GM12878 (cell line): Measurements from ENCODE around the gene NOP14. TPM values are rescaled to one million over a fixed set of nuclear protein-coding genes. Genes with fewer than 3 reads are reported as not detected.

Source experiments
- ATAC-seq: fragments of 200-7000 bp; cut with Tn5 transposase; 3 replicates; pipeline ENCODE4 v1.9.1; 2020; ENCODE audit warnings: mild to moderate bottlenecking, moderate library complexity
- BruUV-seq: library from RNA; stranded (reverse); fragments of 400-500 nt; replicated peaks from 2 replicates; lab custom pipeline; 2021; lab: Mats Ljungman, UMichigan
- CTCF ChIA-PET: fragments of 300-600 bp; sonication (Branson Sonifier 250); formaldehyde crosslinking; extraction: SDS; loops from one replicate; lab custom pipeline; 2021; ENCODE audit warnings: inconsistent platforms; lab: Yijun Ruan, JAX
- POLR2A ChIA-PET: fragments of 350-600 bp; formaldehyde crosslinking; extraction: SDS; loops from one replicate; lab custom pipeline; 2021; ENCODE audit warnings: inconsistent platforms; lab: Charles Lee
- RAD21 ChIA-PET: fragments of 300-600 bp; sonication (Branson Sonifier 250); formaldehyde crosslinking; loops from one replicate; lab custom pipeline; 2023; ENCODE audit warnings: antibody characterized with exemption; ENCODE audit not compliant: unreplicated experiment; lab: Charles Lee
- SMC1A ChIA-PET: fragments of 300-600 bp; sonication (Branson Sonifier 250); formaldehyde crosslinking; loops from one replicate; lab custom pipeline; 2023; ENCODE audit not compliant: unreplicated experiment, uncharacterized antibody; lab: Charles Lee
- DNase-seq: peaks from one replicate; pipeline ENCODE4 v3.0.0-alpha.2; 2011; ENCODE audit warnings: low read depth, low spot score
- FAIRE-seq: peaks from 3 replicates; lab custom pipeline; 2011; peaks lifted over from hg19 to GRCh38; lab: Jason Lieb, UNC
- H2AFZ ChIP-seq: 2 replicates; pipeline ENCODE4 v1.6.0; 2011; ENCODE audit warnings: low read depth, low read length, control low read depth; ENCODE audit not compliant: control insufficient read depth
- H3K27ac ChIP-seq: 2 replicates; pipeline ENCODE4 v1.5.1; 2011; ENCODE audit warnings: control low read depth; ENCODE audit not compliant: control insufficient read depth, insufficient read depth
- H3K27me3 ChIP-seq, 2 experiments: replicated peaks in 1 of 2; 2 replicates each; pipeline versions ENCODE4 v1.6.0 to v1.6.1; 2011; ENCODE audit warnings: low read length in 1 of 2; ENCODE audit not compliant: control insufficient read depth in 2 of 2, insufficient read depth in 2 of 2
- H3K36me3 ChIP-seq, 2 experiments: 2 replicates each; pipeline ENCODE4 v1.5.1; 2011; ENCODE audit warnings: low read length in 1 of 2; ENCODE audit not compliant: control insufficient read depth in 2 of 2, insufficient read depth in 2 of 2
- H3K4me1 ChIP-seq: 2 replicates; pipeline ENCODE4 v1.6.1; 2011; ENCODE audit warnings: mild to moderate bottlenecking, low read length, moderate library complexity, mixed read lengths; ENCODE audit not compliant: control insufficient read depth, insufficient read depth
- H3K4me2 ChIP-seq: 2 replicates; pipeline ENCODE4 v1.6.0; 2011; ENCODE audit warnings: control low read depth; ENCODE audit not compliant: control insufficient read depth, insufficient read depth
- H3K4me3 ChIP-seq: fragments of 200-600 bp; sonication (generic); 2 replicates; pipeline ENCODE4 v1.5.1; 2016
- H3K79me2 ChIP-seq: 2 replicates; pipeline ENCODE4 v1.6.0; 2011; ENCODE audit warnings: low read length; ENCODE audit not compliant: control insufficient read depth, insufficient read depth
- H3K9ac ChIP-seq: 2 replicates; pipeline ENCODE4 v1.8.0; 2011; ENCODE audit warnings: low read length, control low read depth, mixed read lengths; ENCODE audit not compliant: control insufficient read depth, insufficient read depth
- H3K9me3 ChIP-seq: replicated peaks from 3 replicates; pipeline ENCODE4 v1.5.1; 2011; ENCODE audit warnings: mild to moderate bottlenecking, low read length; ENCODE audit not compliant: control insufficient read depth, insufficient read depth
- H4K20me1 ChIP-seq: 2 replicates; pipeline ENCODE4 v1.6.0; 2011; ENCODE audit not compliant: control insufficient read depth, insufficient read depth
- ASH2L ChIP-seq: fragments of 300-600, 200-600 bp; sonication (generic); IDR thresholded peaks from 2 replicates; pipeline ENCODE4 v1.6.1; 2017; ENCODE audit warnings: low read depth, mild to moderate bottlenecking, borderline replicate concordance
- ESRRA ChIP-seq: IDR thresholded peaks from 2 replicates; pipeline ENCODE4 v1.6.1; 2012; ENCODE audit warnings: mild to moderate bottlenecking, low read length, improper control_type of control experiment
- FOXM1 ChIP-seq: IDR thresholded peaks from 2 replicates; pipeline ENCODE4 v1.6.1; 2012; ENCODE audit warnings: low read depth, mild to moderate bottlenecking, inconsistent platforms, low read length, moderate library complexity
- GATAD2B ChIP-seq: fragments of 450-650 bp; conservative IDR thresholded peaks from 2 replicates; pipeline ENCODE4 v1.6.1; 2017; ENCODE audit warnings: low read depth, mild to moderate bottlenecking, moderate library complexity
- HCFC1 ChIP-seq: fragments of 150-350 bp; IDR thresholded peaks from 2 replicates; pipeline ENCODE4 v1.6.1; 2014; ENCODE audit warnings: low read length
- JUND ChIP-seq: IDR thresholded peaks from 2 replicates; pipeline ENCODE4 v1.6.1; 2012; ENCODE audit warnings: low read depth, mild to moderate bottlenecking, low read length, improper control_type of control experiment, moderate library complexity
- MYC ChIP-seq: IDR thresholded peaks from 2 replicates; pipeline ENCODE4 v1.6.1; 2011; ENCODE audit warnings: mild to moderate bottlenecking, low read length, moderate library complexity, inconsistent platforms; ENCODE audit not compliant: insufficient read depth, insufficient replicate concordance, insufficient read length, severe bottlenecking
- NR2C2 ChIP-seq: IDR thresholded peaks from 2 replicates; pipeline ENCODE4 v1.6.1; 2011; ENCODE audit warnings: borderline replicate concordance, low read depth; ENCODE audit not compliant: control insufficient read depth, insufficient read length
- PML ChIP-seq: IDR thresholded peaks from 2 replicates; pipeline ENCODE4 v1.6.1; 2012; ENCODE audit warnings: low read length, inconsistent platforms
- POLR2A ChIP-seq: IDR thresholded peaks from 2 replicates; pipeline ENCODE4 v1.6.1; 2011; ENCODE audit warnings: low read depth, mild to moderate bottlenecking, low read length
- POLR2AphosphoS2 ChIP-seq: IDR thresholded peaks from 2 replicates; pipeline ENCODE4 v1.6.1; 2011; ENCODE audit warnings: low read depth, mild to moderate bottlenecking, low read length, improper control_type of control experiment, moderate library complexity
- RAD21 ChIP-seq: IDR thresholded peaks from 2 replicates; pipeline ENCODE4 v1.6.1; 2011; ENCODE audit warnings: mild to moderate bottlenecking, low read depth, low read length, moderate library complexity; ENCODE audit not compliant: insufficient read depth
- RELA ChIP-seq: fragments of 450-650 bp; IDR thresholded peaks from 2 replicates; pipeline ENCODE4 v1.8.0; 2014; ENCODE audit warnings: borderline replicate concordance; ENCODE audit not compliant: partially characterized antibody
- SMARCA5 ChIP-seq: fragments of 450-650 bp; IDR thresholded peaks from 2 replicates; pipeline ENCODE4 v1.6.1; 2017; ENCODE audit warnings: mild to moderate bottlenecking
- YBX1 ChIP-seq: fragments of 450-650 bp; IDR thresholded peaks from 2 replicates; pipeline ENCODE4 v1.6.1; 2016; ENCODE audit warnings: antibody characterized with exemption
- whole genome bisulfite sequencing: methylation state at CpG from one replicate; pipeline ENCODE4 v1.1.6; 2016; ENCODE audit warnings: low lambda C conversion rate; ENCODE audit not compliant: insufficient replicate concordance, insufficient coverage; ENCODE audit errors: missing lambda C conversion rate; 5-methylcytosine and 5-hydroxymethylcytosine counted together
- in situ Hi-C: fragments of 300-500 bp; cut with MboI; formaldehyde crosslinking; loops from 9 replicates; pipeline ENCODE4 v1.14.3; 2018; ENCODE audit warnings: mixed read lengths
- intact Hi-C: fragments of 100-400 bp; cut with micrococcal nuclease; formaldehyde crosslinking; loops from one replicate; pipeline ENCODE4 v1.14.2; 2022; ENCODE audit not compliant: unreplicated experiment
- polyA plus RNA-seq, 11 experiments: library from polyadenylated mRNA; depleted of rRNA in 4 of 11; unstranded in 6 of 11; stranded (reverse) in 5 of 11; fragments of >200 nt; fragmentation: Nextera tagmentation in 4 of 11; fragmentation: Illumina TruSeq in 1 of 11; extraction: Ambion mirVana in 4 of 11; extraction: Trizol in 1 of 11; gene quantifications; 1 replicate in 1 of 11; 2 replicates in 10 of 11; pipeline versions ENCODE4 v1.2.1 to v1.2.3, GENCODE V29; 2011 to 2016; ENCODE audit warnings: inconsistent platforms in 2 of 11, missing spikeins in 2 of 11, low read depth in 1 of 11
- total RNA-seq, 4 experiments: library from RNA; depleted of rRNA in 3 of 4; stranded (reverse); fragments of >200 nt in 3 of 4; fragmentation: Illumina TruSeq in 1 of 4; extraction: Trizol in 1 of 4; gene quantifications; 2 replicates each; pipeline versions ENCODE4 v1.2.1 to v1.2.3, GENCODE V29; 2013 to 2021
- TF ChIP-seq, protein P1 (sequence below): IDR thresholded peaks from 2 replicates; pipeline ENCODE4 v1.6.1; 2011; ENCODE audit warnings: low read depth, low read length, improper control_type of control experiment, borderline replicate concordance
- TF ChIP-seq, protein P2 (sequence below): fragments of 450-650 bp; conservative IDR thresholded peaks from 2 replicates; pipeline ENCODE4 v1.6.1; 2017; ENCODE audit warnings: mild to moderate bottlenecking, moderate library complexity
- TF ChIP-seq, protein P3 (sequence below): IDR thresholded peaks from 2 replicates; pipeline ENCODE4 v1.6.1; 2012; ENCODE audit warnings: low read depth, low read length, improper control_type of control experiment

Gene NOP14
- total and polyA plus RNA-seq, 10 of the 15 experiments (the other 5 are each of a cell fraction or from before 2014, with no cell fraction given): 13.8 to 80.6 (median 49.7) TPM

DNA sequence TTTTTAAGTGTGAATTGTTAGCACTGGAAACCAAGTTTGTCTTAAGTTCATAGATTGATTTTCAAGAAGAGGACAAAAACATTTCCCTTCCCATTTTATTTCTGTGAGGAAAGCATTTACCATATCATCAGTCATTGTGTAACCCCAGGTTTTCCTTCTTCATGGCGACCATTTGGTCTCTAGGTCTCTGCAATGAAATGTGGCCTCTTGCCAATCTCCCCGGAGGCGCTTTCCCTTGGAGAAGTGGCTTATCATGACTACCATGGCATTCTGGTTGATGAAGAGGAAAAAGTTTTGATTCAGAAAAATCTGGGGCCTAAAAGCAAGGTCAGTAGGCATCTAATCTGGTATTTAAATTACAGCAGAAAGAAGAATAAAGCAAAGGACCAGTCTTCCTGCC lies 65.2 kb downstream of the NOP14 start:
- CTCF ChIA-PET: no interaction called here
- peaks cover 15 to 42% of the 10 kb centered on the region in 2 experiments for H3K36me3 ChIP-seq
- 91% methylated on average over 3 of the region's 3 CpGs for WGBS
- POLR2A ChIA-PET: no interaction called here
- no peaks in the 10 kb centered on the region for H3K4me1 ChIP-seq
- intact Hi-C loops: no loop called here
- no peak overlapping the region for H2AFZ ChIP-seq
- TF ChIP-seq NR2C2 (no peak), JUND (no peak), ASH2L (no peak), POLR2A (no peak), MYC (no peak), RELA (no peak), HCFC1 (no peak), YBX1 (no peak), FOXM1 (no peak), GATAD2B (no peak), PML (no peak), RAD21 (no peak), POLR2AphosphoS2 (no peak), ESRRA (no peak), SMARCA5 (no peak)
- TF ChIP-seq, protein P1, sequence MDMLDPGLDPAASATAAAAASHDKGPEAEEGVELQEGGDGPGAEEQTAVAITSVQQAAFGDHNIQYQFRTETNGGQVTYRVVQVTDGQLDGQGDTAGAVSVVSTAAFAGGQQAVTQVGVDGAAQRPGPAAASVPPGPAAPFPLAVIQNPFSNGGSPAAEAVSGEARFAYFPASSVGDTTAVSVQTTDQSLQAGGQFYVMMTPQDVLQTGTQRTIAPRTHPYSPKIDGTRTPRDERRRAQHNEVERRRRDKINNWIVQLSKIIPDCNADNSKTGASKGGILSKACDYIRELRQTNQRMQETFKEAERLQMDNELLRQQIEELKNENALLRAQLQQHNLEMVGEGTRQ: no peak
- TF ChIP-seq, protein P2, sequence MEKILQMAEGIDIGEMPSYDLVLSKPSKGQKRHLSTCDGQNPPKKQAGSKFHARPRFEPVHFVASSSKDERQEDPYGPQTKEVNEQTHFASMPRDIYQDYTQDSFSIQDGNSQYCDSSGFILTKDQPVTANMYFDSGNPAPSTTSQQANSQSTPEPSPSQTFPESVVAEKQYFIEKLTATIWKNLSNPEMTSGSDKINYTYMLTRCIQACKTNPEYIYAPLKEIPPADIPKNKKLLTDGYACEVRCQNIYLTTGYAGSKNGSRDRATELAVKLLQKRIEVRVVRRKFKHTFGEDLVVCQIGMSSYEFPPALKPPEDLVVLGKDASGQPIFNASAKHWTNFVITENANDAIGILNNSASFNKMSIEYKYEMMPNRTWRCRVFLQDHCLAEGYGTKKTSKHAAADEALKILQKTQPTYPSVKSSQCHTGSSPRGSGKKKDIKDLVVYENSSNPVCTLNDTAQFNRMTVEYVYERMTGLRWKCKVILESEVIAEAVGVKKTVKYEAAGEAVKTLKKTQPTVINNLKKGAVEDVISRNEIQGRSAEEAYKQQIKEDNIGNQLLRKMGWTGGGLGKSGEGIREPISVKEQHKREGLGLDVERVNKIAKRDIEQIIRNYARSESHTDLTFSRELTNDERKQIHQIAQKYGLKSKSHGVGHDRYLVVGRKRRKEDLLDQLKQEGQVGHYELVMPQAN: no peak
- TF ChIP-seq, protein P3, sequence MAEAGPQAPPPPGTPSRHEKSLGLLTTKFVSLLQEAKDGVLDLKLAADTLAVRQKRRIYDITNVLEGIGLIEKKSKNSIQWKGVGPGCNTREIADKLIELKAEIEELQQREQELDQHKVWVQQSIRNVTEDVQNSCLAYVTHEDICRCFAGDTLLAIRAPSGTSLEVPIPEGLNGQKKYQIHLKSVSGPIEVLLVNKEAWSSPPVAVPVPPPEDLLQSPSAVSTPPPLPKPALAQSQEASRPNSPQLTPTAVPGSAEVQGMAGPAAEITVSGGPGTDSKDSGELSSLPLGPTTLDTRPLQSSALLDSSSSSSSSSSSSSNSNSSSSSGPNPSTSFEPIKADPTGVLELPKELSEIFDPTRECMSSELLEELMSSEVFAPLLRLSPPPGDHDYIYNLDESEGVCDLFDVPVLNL: no peak
- SMC1A ChIA-PET: no interaction called here
- DNase-seq: no peak
- H4K20me1 ChIP-seq: no peaks in the 10 kb centered on the region
- no peaks in the 10 kb centered on the region for H3K9me3 ChIP-seq
- peak; percentile 31 for FAIRE-seq
- in situ Hi-C loops: no loop called here
- no peak overlapping the region for H3K4me3 ChIP-seq
- no peak overlapping the region for H3K4me2 ChIP-seq
- ATAC-seq: no peak
- no peak overlapping the region for H3K9ac ChIP-seq
- no TSS peak for BruUV-seq
- H3K79me2 ChIP-seq: no peaks in the 10 kb centered on the region
- no peaks in the 10 kb centered on the region for H3K27me3 ChIP-seq
- H3K27ac ChIP-seq: no peak overlapping the region
- RAD21 ChIA-PET: no interaction called here
